ENCODE results near the gene SPAG16. TPM values are rescaled to one million over a fixed set of nuclear protein-coding genes. Genes with fewer than 3 reads are reported as not detected.

SPAG16 gene
- total and polyA plus RNA-seq, 2 donors = 17.7 to 104 TPM

- Histone ChIP-seq H3K4me3 (ENCODE audit: low read depth, low read length) (no peak overlapping the region), H3K36me3 (ENCODE audit: insufficient read depth) (no peaks in the 10 kb centered on the region), H3K27ac (ENCODE audit: low read depth) (no peak overlapping the region), H3K4me1 (ENCODE audit: insufficient read depth) (no peaks in the 10 kb centered on the region)
- no peak for DNase-seq (ENCODE audit: extremely low spot score)
- WGBS = 60% methylated on average over 2 of the region's 2 CpGs
These were observed 1167.4 kb downstream of the SPAG16 start for GRCh38 chr2:214451516-214452275.

Small RNA genes within 50 kb of the gene (small RNA-seq; reads per million reads assigned to genes)
- not detected for gene MIR4438

Other genes with a start within 250 kb of the SPAG16 start
- gene IKZF2, start 132.9 kb upstream of the SPAG16 start, total RNA-seq = 56.4 TPM
- gene IKZF2, start 132.9 kb upstream of the SPAG16 start, polyA plus RNA-seq = 2.4 TPM